Measurements from ENCODE around the gene NPHS2. TPM values are rescaled to one million over a fixed set of nuclear protein-coding genes. Genes with fewer than 3 reads are reported as not detected.

Gene NPHS2
- total RNA-seq, 1 experiment from 2014 or later: not detected

GRCh38 chr1:179558078-179558477, 17.7 kb downstream of the NPHS2 start:
- CTCF ChIA-PET: no interaction called here
- no peak for DNase-seq (ENCODE audit: low read depth, low spot score)
- no peak for ATAC-seq
- H3K9me3 ChIP-seq (ENCODE audit: control insufficient read depth, insufficient read depth, low read depth, low read length): no peaks in the 10 kb centered on the region
- H3K36me3 ChIP-seq (ENCODE audit: control insufficient read depth, insufficient read depth, low read length): no peaks in the 10 kb centered on the region
- H3K4me1 ChIP-seq (ENCODE audit: control insufficient read depth, insufficient read depth, low read length): no peaks in the 10 kb centered on the region
- H3K27ac ChIP-seq (ENCODE audit: low read length): no peak overlapping the region
- no peak for TF ChIP-seq POLR2AphosphoS5 (IDR thresholded peaks at IDR 0.05; ENCODE audit: low read depth, low read length)
- TF ChIP-seq SIN3A (IDR thresholded peaks at IDR 0.05; ENCODE audit: borderline replicate concordance, insufficient read depth, low read depth, low read length): no peak
- TF ChIP-seq TCF7L2 (IDR thresholded peaks at IDR 0.05; ENCODE audit: low read depth, low read length): no peak
- no peak for TF ChIP-seq REST (IDR thresholded peaks at IDR 0.05; ENCODE audit: insufficient read depth in 1 of 2, low read depth in 2 of 2, low read length in 1 of 2)
- no peak for TF ChIP-seq CTCF (IDR thresholded peaks at IDR 0.05)
- POLR2A ChIA-PET: no interaction called here
- intact Hi-C loops (cut with micrococcal nuclease; ENCODE audit: unreplicated experiment): no loop called here
- peaks cover 5% of the 10 kb centered on the region; the same call in 1 of the 2 replicates for H3K27me3 ChIP-seq (ENCODE audit: control insufficient read depth, insufficient read depth, low read length)
- BruUV-seq (replicated peaks): no TSS peak
- in situ Hi-C loops (cut with HindIII; ENCODE audit: low pct_unique_long_range_greater_than_20kb, low sequenced_read_pairs): no loop called here
- no peak overlapping the region for H3K4me3 ChIP-seq (ENCODE audit: low read depth in 2 of 2, low read length in 2 of 2)

GRCh38 chr1:179554427-179554826, 21.3 kb downstream of the NPHS2 start:
- Histone ChIP-seq H3K27me3 (ENCODE audit: control insufficient read depth, insufficient read depth, low read length) (peaks cover 2% of the 10 kb centered on the region; the same call in 1 of the 2 replicates), H3K36me3 (ENCODE audit: control insufficient read depth, insufficient read depth, low read length) (no peaks in the 10 kb centered on the region), H3K27ac (ENCODE audit: low read length) (no peak overlapping the region), H3K4me3 (ENCODE audit: low read depth in 2 of 2, low read length in 2 of 2) (no peak overlapping the region), H3K9me3 (ENCODE audit: control insufficient read depth, insufficient read depth, low read depth, low read length) (no peaks in the 10 kb centered on the region), H3K4me1 (ENCODE audit: control insufficient read depth, insufficient read depth, low read length) (no peaks in the 10 kb centered on the region)
- TF ChIP-seq CTCF (IDR thresholded peaks at IDR 0.05) (no peak), REST (IDR thresholded peaks at IDR 0.05; ENCODE audit: insufficient read depth in 1 of 2, low read depth in 2 of 2, low read length in 1 of 2) (no peak)
- no peak for DNase-seq (ENCODE audit: low read depth, low spot score)
- no peak for ATAC-seq
- BruUV-seq (replicated peaks): no TSS peak
- ChIA-PET CTCF (no interaction called here), POLR2A (no interaction called here)
- intact Hi-C loops (cut with micrococcal nuclease; ENCODE audit: unreplicated experiment) (no loop called here), in situ Hi-C loops (cut with HindIII; ENCODE audit: low pct_unique_long_range_greater_than_20kb, low sequenced_read_pairs) (no loop called here)
